Parathyroid adenoma (tissue), 2 donors: ENCODE data around the gene SLC39A1.
A peak's percentile ranks its signal among the peaks of the same experiment; 100 is the strongest.

Source experiments
- H2AFZ ChIP-seq: fragments of 300-600 bp; sonication (generic); one replicate; pipeline ENCODE4 v1.7.0; 2017; ENCODE audit warnings: antibody characterized with exemption, mild to moderate bottlenecking
- H3K27ac ChIP-seq: fragments of 300-600 bp; sonication (generic); one replicate; pipeline ENCODE4 v1.7.0; 2017
- H3K27me3 ChIP-seq: fragments of 300-600 bp; sonication (generic); one replicate; pipeline ENCODE4 v1.7.0; 2017; ENCODE audit warnings: low read length; ENCODE audit not compliant: control insufficient read depth, insufficient read depth
- H3K36me3 ChIP-seq: fragments of 300-600 bp; sonication (generic); one replicate; pipeline ENCODE4 v1.7.0; 2017; ENCODE audit warnings: low read length; ENCODE audit not compliant: control insufficient read depth, insufficient read depth
- H3K4me1 ChIP-seq: fragments of 300-600 bp; sonication (generic); one replicate; pipeline ENCODE4 v1.7.0; 2017; ENCODE audit warnings: control low read depth
- H3K4me2 ChIP-seq: fragments of 300-600 bp; sonication (generic); one replicate; pipeline ENCODE4 v1.7.0; 2017; ENCODE audit warnings: low read length
- H3K4me3 ChIP-seq: fragments of 300-600 bp; sonication (generic); one replicate; pipeline ENCODE4 v1.7.0; 2017; ENCODE audit warnings: low read depth, low read length
- H3K79me2 ChIP-seq: fragments of 300-600 bp; sonication (generic); one replicate; pipeline ENCODE4 v1.7.0; 2017; ENCODE audit warnings: control low read depth
- H3K9ac ChIP-seq: fragments of 300-600 bp; sonication (generic); one replicate; pipeline ENCODE4 v1.7.0; 2017; ENCODE audit warnings: mild to moderate bottlenecking
- H3K9me3 ChIP-seq: fragments of 300-600 bp; sonication (generic); one replicate; pipeline ENCODE4 v1.7.0; 2017; ENCODE audit warnings: low read length; ENCODE audit not compliant: control insufficient read depth
- TF ChIP-seq, protein P1 (sequence below): fragments of 300-600 bp; sonication (generic); IDR thresholded peaks from one replicate; pipeline ENCODE4 v1.7.0; 2017; ENCODE audit warnings: antibody characterized with exemption, mild to moderate bottlenecking
- donor health status: primary hyperparathyroidism.

The SLC39A1 gene

DNA sequence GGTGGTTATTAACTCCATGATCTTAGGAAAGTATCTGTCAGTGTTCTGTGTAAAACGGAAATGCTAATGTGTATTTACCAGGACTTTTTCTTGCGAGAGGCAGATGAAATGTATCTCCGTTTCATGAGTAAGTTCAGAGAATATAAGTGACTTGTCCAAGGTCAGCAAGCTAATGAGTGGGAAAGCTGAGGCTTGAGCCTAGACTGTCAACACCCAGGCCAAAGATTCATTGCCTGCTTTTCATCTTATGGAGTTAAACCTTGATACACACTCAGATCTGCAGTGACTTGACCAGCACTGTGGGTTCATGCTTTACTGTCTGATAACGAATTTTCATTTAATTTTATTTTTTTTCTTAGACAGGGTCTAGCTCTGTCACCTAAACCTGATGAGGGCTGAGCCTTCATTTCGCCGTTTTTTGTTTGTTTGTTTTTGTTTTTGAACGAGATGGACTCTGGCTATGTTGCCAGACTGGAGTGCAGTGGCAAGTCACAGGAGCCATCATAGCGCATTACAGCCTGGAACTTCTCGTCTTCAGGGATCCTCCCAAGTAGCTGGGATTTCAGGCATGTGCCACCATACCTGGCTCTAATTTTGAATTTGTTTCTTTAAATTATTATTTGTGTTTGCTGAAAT lies 15.1 kb upstream of the SLC39A1 start:
- Histone ChIP-seq H3K4me1 (no peaks in the 10 kb centered on the region), H3K27me3 (no peaks in the 10 kb centered on the region), H3K4me3 (peak overlapping the region; percentile 82), H3K9me3 (no peaks in the 10 kb centered on the region), H3K4me2 (peak overlapping the region; percentile 81), H3K79me2 (no peaks in the 10 kb centered on the region), H3K9ac (no peak overlapping the region), H3K36me3 (no peaks in the 10 kb centered on the region), H3K27ac (peak overlapping the region; percentile 81), H2AFZ (peak overlapping the region; percentile 93)
- TF ChIP-seq, protein P1, sequence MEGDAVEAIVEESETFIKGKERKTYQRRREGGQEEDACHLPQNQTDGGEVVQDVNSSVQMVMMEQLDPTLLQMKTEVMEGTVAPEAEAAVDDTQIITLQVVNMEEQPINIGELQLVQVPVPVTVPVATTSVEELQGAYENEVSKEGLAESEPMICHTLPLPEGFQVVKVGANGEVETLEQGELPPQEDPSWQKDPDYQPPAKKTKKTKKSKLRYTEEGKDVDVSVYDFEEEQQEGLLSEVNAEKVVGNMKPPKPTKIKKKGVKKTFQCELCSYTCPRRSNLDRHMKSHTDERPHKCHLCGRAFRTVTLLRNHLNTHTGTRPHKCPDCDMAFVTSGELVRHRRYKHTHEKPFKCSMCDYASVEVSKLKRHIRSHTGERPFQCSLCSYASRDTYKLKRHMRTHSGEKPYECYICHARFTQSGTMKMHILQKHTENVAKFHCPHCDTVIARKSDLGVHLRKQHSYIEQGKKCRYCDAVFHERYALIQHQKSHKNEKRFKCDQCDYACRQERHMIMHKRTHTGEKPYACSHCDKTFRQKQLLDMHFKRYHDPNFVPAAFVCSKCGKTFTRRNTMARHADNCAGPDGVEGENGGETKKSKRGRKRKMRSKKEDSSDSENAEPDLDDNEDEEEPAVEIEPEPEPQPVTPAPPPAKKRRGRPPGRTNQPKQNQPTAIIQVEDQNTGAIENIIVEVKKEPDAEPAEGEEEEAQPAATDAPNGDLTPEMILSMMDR = no peak

DNA sequence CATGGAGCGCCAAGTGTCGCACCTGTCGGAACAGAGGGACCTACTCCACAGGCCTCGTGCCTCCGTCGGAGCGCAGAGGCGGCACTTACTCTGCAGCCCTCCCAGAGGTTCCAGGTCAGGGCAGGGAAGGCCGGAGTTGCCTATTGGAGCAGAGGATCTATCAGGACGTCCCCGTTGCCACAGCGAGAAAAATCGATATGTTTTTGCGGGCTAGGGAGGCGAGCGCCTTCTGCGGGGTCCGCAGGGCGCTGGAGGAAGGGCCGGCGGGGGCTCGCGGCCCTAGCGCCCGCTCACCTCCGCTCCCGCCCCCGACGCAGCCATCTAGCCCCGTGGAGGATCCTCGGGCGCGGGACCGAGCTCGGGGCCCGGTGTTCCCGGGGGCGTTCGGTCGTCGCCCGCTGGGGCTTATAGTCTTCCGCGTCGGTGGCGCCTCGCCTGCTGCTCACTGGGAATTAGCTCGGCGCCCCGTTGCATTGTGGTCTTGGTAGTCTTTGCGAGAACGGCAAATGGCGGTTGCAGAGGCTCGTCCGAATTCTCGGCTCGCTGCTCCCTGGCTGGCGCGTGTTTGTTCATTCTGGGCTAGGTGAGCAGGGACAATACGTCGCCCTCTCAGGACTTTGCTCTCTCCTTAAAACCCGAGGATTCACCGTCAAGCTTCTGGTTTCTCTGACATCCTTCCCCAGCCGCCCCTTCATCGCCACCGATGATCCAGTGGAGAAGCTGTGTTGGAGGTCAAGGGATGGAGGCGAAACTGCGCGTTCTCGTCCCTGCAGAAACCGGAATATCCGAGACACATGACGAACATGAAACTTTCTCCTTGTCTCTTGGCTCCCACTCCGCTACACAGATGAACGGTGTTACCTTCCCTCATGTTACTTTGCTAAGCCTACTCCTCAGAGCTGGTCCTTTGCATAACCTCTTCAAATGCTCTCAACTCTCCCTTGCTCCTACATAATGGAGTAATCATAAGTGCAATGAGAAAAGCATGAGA lies 14.2 kb upstream of the SLC39A1 start, which contains the start of gene JTB:
Gene JTB (minus strand): TSS at position 425 of the 991 bp plus-strand sequence. CDS start 422 bp downstream, at position 3.
- H3K27me3 ChIP-seq = no peaks in the 10 kb centered on the region
- H3K4me2 ChIP-seq = peak within 1 kb of the TSS; percentile 81
- no peaks in the 10 kb centered on the region for H3K79me2 ChIP-seq
- peak within 1 kb of the TSS; percentile 13 for H3K9ac ChIP-seq
- H3K4me3 ChIP-seq = peak within 1 kb of the TSS; percentile 82
- no peaks in the 10 kb centered on the region for H3K36me3 ChIP-seq
- peak within 1 kb of the TSS; percentile 81 for H3K27ac ChIP-seq
- TF ChIP-seq, protein P1 = no peak
- no peaks in the 10 kb centered on the region for H3K4me1 ChIP-seq
- H2AFZ ChIP-seq = peak within 1 kb of the TSS; percentile 93
- H3K9me3 ChIP-seq = no peaks in the 10 kb centered on the region

DNA sequence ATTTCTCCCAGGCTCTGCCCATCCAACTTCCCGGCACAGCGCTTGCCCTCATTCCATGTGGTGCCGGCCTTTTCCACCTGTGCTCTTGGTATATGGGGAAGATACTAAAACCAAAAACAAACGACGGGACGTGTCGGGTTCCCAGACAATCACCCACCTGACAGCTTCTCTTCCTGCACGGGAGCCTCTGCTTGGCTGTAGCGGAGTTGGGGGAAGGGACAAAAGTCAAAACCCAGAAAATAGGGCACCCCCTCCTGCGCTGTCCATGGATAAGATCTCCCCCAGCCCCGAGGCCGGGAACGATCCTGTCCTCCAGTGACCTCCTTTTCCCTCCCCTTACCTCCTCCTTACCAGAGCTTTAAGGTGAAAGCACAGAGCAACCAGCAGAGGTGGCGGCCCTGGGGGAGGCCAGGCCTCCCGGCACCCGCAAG lies 13.5 kb upstream of the SLC39A1 start:
- H3K9ac ChIP-seq = peak overlapping the region; percentile 13
- H3K9me3 ChIP-seq = no peaks in the 10 kb centered on the region
- H3K36me3 ChIP-seq = no peaks in the 10 kb centered on the region

DNA sequence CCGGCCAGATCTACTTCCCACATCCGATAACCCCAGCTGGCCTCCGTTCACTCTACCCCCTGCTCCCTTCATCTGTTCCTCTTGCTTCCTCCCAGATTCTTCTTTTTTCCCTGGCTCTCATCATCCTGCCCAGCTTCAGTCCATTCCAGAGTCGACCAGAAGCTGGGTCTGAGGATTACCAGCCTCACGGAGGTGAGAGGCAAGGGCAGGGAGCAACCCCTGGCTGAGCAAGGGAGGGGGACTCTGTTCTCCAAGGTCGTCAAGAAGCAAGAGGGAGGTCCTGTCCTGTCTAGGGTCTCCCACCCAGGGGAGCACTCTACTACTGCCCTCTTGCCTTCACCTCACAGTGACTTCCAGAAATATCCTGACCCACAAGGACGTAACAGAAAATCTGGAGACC lies 10.2 kb upstream of the SLC39A1 start:
- Histone ChIP-seq H3K79me2 (no peaks in the 10 kb centered on the region), H2AFZ (no peak overlapping the region), H3K27me3 (no peaks in the 10 kb centered on the region), H3K4me2 (no peak overlapping the region), H3K4me3 (no peak overlapping the region), H3K36me3 (no peaks in the 10 kb centered on the region), H3K9me3 (no peaks in the 10 kb centered on the region), H3K27ac (no peak overlapping the region), H3K9ac (no peak overlapping the region), H3K4me1 (peaks cover under 1% of the 10 kb centered on the region)
- TF ChIP-seq, protein P1 = no peak

More for the DNA sequence above, 13.5 kb upstream of the SLC39A1 start:
- TF ChIP-seq, protein P1 = no peak
- Histone ChIP-seq H3K4me3 (peak overlapping the region; percentile 82), H3K4me2 (peak overlapping the region; percentile 81), H3K27ac (peak overlapping the region; percentile 81), H2AFZ (peak overlapping the region; percentile 93), H3K79me2 (no peaks in the 10 kb centered on the region), H3K27me3 (no peaks in the 10 kb centered on the region), H3K4me1 (no peaks in the 10 kb centered on the region)
